Epidermal melanocyte (primary cell): ENCODE measurements around the gene FDCSP.
"Not testable (repeated sequence)": the region's sequence is repeated elsewhere in the genome, so short reads cannot be mapped to it uniquely, and the experiment has no call there.

Experiments used
- DNase-seq: peaks from one replicate; pipeline ENCODE4 v3.0.0; 2011; ENCODE audit warnings: low spot score; ENCODE audit not compliant: insufficient read length

The FDCSP gene

DNA sequence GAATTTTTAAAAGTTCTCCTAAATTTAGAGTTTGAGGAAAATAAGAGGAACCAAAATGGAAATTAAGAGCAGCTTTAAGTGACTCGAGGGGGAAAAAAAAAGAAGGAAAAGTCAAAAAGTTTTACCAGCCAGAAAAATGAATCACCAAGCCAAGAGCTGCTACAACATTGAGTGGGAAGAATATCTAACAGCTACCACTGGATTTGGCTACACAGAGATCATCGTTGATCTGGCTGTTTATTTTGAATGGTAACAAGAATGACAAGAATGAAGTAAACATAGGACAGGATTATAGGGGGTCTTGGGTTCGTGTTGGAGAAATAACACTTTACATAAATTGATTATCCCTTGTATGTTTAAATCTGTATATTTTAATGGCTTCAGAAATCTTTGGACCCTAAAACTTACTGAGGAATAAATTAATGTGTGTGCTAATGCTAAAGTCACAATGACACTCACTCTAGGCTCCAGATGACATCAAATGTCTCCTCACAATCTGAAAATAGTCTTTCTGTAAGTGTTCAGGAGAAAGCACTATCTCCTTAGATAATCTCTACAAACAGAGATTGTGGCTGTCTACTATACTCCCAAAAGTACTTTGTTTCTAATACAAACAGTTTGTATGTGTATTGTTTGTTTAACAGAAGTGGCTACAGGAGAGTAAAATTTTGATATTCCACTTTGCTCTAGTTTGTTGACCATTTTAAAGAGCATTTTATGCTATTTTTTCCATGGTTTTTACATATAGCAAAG is 13.4 kb downstream of the FDCSP start:
- no peak for DNase-seq

DNA sequence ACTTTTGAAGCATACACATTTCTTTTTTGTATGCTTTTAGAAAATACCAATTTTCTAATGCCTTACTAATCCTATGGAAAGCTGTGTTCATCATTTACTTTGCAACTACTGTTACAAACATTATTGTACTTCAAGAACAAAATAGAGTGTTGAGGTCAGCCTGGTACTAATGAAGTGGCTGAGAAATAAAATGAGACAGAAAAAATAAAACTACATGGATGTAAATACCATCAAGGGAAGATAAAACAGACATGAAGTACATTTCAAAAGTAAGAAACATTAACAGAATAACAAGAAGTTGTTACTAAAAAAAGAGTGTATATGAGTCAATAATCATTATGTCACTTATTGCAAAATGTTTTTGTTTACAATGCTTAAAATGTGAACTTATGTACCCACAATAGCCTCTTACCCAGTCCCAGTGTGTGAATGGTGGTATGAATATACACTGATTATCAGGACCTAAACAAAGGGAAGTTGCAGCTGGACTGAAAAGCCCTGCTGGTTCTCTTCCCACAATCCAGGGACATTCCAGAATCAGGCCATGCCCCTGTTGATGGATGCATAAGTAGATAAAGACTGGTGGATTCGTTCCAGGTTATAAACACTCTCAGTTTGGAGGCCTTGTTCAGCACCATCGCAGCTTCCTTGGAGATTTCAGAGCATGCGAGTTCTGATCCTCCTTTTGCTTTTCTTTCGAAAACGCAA is 14.1 kb downstream of the FDCSP start:
- DNase-seq = no peak

DNA sequence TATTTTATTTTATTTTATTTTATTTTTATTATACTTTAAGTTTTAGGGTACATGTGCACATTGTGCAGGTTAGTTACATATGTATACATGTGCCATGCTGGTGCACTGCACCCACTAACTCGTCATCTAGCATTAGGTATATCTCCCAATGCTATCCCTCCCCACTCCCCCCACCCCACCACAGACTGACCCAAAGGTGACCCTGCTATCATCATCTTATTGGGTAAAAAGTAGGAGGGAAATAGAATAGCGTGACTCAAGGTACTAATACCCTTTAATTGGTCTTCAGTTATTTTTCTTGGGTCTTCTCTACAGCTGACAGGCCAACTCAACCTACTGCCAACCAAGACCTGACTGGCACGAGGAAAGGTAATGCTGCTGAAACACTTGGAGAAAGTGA is 16.4 kb downstream of the FDCSP start, which contains the start of gene CSN3:
Gene CSN3, plus strand, starts transcription at position 301 of the 400 bp plus-strand sequence. CDS start 2,223 bp downstream, outside the sequence.
- not testable (repeated sequence) for DNase-seq

DNA sequence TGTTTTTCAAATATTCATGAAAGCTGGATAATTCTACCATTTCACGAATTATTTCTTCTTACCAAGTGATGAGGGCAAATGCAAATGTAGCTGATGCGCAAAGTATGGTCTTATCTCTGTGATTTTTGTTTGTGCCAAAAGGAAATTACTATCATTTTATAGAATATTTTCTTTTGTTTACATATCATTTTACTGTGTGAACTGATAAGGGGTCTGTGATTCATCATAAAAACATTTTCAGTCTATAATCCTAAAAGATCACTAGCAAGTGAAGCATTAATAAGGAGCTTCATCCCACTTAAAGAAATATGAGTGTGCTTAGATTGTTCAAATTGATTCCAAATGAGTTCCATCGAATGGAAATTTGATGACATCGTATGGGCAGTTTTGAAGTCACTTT is 17.2 kb downstream of the FDCSP start:
- DNase-seq = no peak

DNA sequence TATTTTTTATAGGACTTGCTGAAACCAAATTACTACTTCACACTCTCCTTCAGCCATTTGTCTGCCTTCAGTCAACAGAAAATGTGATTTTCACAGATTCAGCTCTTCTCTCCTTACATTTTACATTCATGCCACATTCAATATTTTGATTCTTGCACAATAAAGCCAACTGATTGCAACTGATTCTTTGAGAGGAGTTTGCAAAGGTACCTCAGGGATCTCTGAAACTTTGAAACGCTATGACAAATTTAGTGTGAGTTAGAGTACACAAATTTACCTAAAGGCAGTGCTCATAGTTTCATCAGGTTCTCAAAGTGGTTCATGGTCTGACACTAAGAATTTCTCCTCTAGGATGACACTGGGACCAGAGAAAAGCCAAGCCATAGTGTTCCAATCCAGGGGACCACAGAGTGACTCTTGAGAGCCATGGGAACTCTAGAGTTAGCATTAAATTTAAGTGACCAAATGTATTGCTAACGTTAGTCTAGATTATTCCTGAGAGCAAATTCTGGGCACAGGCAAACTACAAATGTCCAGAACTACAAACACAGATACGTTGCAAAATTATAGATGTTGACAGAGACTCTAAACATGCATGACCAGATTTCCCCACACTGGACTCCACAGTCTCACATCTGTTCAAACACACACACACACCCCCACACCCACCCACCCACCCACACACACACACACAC is 25.5 kb downstream of the FDCSP start:
- no peak for DNase-seq

DNA sequence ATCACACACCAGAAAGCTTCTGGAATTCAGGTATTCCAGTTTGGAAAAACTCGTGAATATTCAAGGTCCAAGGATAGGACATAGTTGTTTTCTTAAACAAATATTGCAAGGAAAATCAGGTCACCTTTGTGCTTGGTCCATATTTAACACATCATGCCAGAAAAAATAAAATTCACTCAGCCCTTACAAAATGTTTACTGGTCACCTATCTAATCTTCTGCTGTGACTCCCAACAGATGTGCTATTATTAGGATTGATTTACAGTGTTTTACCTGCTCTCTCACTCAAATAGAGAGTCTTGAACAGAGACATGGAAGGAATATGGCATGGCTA is 26.0 kb downstream of the FDCSP start:
- DNase-seq = no peak

DNA sequence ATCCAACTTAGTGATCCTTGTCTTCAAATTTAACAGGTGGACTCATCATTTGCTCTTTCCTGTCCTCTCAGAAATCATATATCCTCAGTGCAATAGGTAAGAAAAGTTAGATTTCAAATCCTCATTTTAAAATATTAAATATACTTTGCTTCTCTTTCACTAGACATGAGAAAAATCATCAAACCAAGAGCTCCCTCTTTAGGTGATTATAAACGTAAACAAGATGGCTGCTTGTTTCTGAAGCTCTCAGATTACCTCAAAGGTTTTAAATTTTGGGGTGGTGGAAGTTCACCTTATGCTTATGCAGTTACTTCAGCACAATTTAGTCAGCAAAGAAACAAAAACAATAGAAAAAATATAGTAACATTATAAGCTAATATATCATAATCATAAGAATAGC is 43.8 kb downstream of the FDCSP start:
- no peak for DNase-seq

DNA sequence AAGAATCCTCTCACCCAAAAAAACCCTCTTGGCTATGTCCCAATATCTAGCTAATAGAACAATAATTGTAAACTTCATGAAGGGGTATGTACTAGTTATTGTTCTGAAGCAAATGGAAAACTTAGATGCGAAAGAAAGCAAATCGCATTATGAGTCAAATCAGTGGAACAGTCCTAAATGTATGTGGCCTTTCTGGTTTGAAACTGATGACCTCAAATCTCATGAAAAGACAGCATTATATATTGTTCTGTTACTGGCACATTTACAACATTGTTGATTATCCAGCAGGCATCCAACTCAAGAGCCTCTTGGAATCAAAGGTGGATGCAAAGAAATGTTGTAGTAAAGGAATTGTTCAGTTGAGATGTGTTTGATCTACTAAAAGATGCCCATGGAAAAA is 51.2 kb downstream of the FDCSP start:
- no peak for DNase-seq

DNA sequence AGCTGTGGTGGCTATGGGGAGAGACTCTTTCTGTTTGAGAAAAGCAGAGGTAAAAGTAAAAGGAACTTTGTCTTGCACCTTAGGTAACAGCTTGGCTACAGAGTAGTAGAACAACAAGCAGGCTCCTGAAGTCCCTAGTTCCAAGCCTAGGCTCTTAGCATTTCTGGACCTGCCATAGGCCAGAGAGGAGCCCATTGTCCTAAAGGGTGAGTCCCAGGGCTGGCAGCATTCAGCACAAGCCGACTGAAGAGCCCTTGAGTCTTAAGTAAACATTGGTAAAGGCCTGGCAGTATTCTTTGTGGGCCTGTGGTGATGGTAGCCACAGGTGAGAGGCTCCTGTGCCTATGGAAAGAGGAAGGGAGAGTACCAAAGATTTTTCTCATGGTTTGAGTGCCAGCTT is 54.6 kb downstream of the FDCSP start:
- DNase-seq = no peak
